Brain microvascular endothelial cell (primary cell): ENCODE results near the gene CDH23.

Source experiments
- DNase-seq: peaks from one replicate; pipeline ENCODE4 v3.0.0-alpha.2; 2020
- H3K27ac ChIP-seq: fragments of 250-450 bp; sonication (Bioruptor Pico); 2 replicates; pipeline ENCODE4 v1.5.1; 2020; ENCODE audit warnings: mild to moderate bottlenecking, moderate library complexity
- H3K27me3 ChIP-seq: fragments of 250-450 bp; sonication (Bioruptor Pico); replicated peaks from 2 replicates; pipeline ENCODE4 v1.5.1; 2020; ENCODE audit warnings: mild to moderate bottlenecking
- H3K36me3 ChIP-seq: fragments of 250-450 bp; sonication (Bioruptor Pico); replicated peaks from 2 replicates; pipeline ENCODE4 v1.5.1; 2020; ENCODE audit warnings: mild to moderate bottlenecking
- H3K4me3 ChIP-seq: 2 replicates; pipeline ENCODE4 v1.5.1; 2011; ENCODE audit warnings: low read depth, mild to moderate bottlenecking, control low read depth, low read length, moderate library complexity
- CTCF ChIP-seq: IDR thresholded peaks from 2 replicates; pipeline ENCODE4 v1.5.1; 2011; ENCODE audit warnings: low read depth, mild to moderate bottlenecking, moderate library complexity, low read length, control low read depth, inconsistent platforms; ENCODE audit errors: missing control alignments
- in situ Hi-C: cut with HindIII; loops from 2 replicates; pipeline ENCODE4 v1.10.0; 2017; ENCODE audit warnings: low sequenced_read_pairs, low pct_ligation_motif_present

Gene CDH23

GRCh38 chr10:71537125-71537524 lies 140.4 kb downstream of the CDH23 start:
- no peak for TF ChIP-seq CTCF
- peaks cover 3% of the 10 kb centered on the region for H3K27me3 ChIP-seq
- H3K4me3 ChIP-seq: no peak overlapping the region
- in situ Hi-C loops: no loop called here
- no peak overlapping the region for H3K27ac ChIP-seq
- H3K36me3 ChIP-seq: no peaks in the 10 kb centered on the region
- DNase-seq: no peak

- in situ Hi-C loops: no loop called here
- Histone ChIP-seq H3K4me3 (no peak overlapping the region), H3K36me3 (no peaks in the 10 kb centered on the region), H3K27ac (no peak overlapping the region), H3K27me3 (peaks cover 3% of the 10 kb centered on the region)
- no peak for TF ChIP-seq CTCF
- DNase-seq: no peak
Observed at GRCh38 chr10:71537681-71538080, 141.0 kb downstream of the CDH23 start.

DNA sequence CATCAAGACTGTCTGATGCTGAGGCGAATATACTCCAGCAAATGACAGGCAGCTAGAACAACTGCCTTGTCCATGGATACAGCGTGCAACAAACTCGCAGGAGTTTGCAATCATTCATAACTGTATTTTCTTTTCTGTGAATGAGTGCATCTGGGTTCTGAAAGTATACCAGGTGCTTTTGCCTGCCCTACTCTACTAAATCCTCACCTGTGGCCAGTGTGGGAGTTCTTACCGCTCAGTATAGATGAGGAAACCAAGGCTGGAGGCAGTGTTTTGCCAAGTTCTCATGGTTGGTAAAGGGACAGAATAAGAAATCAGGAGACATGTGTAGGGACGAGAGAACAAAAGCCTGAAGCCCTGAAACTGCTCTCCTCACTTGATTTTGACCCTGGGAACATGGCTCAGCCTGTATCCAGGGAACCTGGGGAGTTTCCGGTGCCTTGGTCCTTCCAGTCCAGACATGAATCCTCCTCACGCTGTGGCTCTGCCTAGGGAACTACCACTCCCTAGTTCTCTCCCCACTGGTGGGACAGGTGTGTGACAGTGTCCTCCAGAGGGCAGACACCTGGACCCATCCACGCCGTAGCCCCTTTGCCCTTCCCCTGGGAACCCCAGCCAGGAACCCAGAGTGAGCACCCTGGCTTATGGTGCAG lies 142.0 kb downstream of the CDH23 start:
- H3K36me3 ChIP-seq: no peaks in the 10 kb centered on the region
- in situ Hi-C loops: no loop called here
- H3K27me3 ChIP-seq: peaks cover 3% of the 10 kb centered on the region
- no peak for TF ChIP-seq CTCF
- no peak overlapping the region for H3K27ac ChIP-seq
- no peak overlapping the region for H3K4me3 ChIP-seq
- DNase-seq: no peak

DNA sequence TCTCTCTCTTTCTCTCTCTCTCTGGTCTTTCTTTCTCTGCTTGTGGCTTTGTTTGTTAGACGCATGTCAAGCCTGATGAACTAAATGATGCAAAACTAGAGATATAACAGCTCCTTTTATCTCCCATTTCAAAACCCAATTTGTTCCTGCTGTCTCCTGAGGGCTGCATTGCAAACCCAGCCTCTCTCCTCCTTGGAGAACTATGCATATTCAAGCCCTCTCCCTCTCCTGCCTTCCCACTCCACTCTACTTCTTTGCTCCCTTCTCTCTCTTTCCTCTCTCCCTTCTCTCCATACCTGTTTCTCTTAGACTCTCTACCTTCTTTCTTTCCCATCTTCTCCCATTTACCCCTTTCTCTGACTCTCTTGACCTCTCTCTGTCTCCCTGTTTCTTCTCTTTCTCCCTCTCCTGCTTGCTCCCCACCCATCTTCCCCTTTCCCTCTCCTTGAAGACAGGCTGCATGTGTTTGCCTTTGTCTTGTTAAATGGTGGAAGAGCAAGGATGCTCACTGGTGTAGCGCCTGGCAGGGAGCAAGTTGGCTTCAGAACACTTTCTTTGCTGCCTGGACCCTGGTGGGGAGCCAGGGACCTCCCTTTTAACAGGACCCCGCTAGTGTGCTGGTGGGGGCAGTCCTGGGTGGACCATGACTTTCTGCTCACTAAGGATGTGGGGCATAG lies 142.9 kb downstream of the CDH23 start:
- H3K27me3 ChIP-seq: peaks cover 3% of the 10 kb centered on the region
- H3K4me3 ChIP-seq: no peak overlapping the region
- no peak for TF ChIP-seq CTCF
- in situ Hi-C loops: no loop called here
- no peak for DNase-seq
- no peaks in the 10 kb centered on the region for H3K36me3 ChIP-seq
- H3K27ac ChIP-seq: no peak overlapping the region

DNA sequence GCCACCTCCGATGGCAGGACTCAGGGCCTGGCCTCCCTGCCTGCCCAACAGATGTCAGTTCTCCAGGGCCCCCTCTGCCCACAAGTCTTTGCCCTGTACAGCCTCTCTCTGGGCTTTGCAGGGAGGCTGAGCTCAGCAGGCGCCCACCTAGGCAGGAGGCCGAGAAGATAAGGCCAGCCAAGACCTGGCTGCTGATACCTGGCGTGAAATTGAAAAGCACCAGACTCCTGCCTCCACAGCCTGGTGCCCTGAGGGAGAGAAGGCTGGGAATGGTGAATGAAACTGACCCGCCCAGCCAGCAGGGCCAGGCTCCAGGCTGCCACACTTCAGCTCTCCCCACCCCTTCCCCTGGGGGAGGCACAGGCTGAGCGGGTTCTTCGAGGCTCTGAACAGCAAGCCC lies 145.8 kb downstream of the CDH23 start:
- DNase-seq: no peak
- Histone ChIP-seq H3K27ac (no peak overlapping the region), H3K36me3 (no peaks in the 10 kb centered on the region), H3K27me3 (peaks cover 3% of the 10 kb centered on the region), H3K4me3 (no peak overlapping the region)
- in situ Hi-C loops: no loop called here
- no peak for TF ChIP-seq CTCF

DNA sequence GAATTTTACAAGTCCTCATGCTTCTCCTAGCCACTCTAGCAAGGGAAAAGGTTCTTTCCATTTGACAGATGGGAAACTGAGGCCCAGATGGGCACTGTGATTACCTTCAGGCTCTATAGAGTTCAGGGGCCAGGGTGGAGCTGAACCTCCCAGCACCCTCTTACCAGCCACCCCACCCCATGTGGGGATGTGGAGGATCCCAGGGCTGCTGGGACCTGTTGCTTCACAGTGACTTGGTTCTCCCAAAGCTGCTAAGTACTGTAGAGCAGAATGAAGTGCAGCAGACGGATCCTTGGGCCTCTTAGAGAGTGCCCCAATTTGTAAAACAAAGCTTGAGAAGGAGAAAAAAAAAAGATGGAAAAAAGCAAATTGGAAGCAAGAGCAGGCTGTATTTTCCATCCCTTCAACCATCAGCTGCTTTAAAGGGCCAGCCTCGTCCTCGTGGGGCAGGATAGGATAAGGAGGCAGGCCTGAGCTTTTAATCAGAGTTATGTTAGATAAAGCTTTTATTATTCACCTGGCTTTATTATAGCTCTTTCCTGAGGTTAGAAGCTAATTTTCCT lies 147.0 kb downstream of the CDH23 start:
- no peaks in the 10 kb centered on the region for H3K36me3 ChIP-seq
- H3K27ac ChIP-seq: no peak overlapping the region
- in situ Hi-C loops: no loop called here
- H3K4me3 ChIP-seq: no peak overlapping the region
- TF ChIP-seq CTCF: no peak
- DNase-seq: no peak
- peaks cover 3% of the 10 kb centered on the region for H3K27me3 ChIP-seq
